Measurements from ENCODE around the gene SYT9. TPM values are rescaled to one million over a fixed set of nuclear protein-coding genes. Genes with fewer than 3 reads are reported as not detected.

Gene SYT9, protein sequence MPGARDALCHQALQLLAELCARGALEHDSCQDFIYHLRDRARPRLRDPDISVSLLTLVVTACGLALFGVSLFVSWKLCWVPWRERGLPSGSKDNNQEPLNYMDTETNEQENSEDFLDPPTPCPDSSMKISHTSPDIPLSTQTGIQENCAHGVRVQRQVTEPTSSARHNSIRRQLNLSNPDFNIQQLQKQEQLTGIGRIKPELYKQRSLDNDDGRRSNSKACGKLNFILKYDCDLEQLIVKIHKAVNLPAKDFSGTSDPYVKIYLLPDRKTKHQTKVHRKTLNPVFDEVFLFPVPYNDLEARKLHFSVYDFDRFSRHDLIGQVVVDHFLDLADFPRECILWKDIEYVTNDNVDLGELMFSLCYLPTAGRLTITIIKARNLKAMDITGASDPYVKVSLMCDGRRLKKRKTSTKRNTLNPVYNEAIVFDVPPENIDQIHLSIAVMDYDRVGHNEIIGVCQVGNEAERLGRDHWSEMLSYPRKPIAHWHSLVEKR
- 14.8 TPM for total RNA-seq

GRCh38 chr11:7251836-7252682 lies at the start of gene SYT9:
Gene SYT9 (plus strand): TSS chr11:7251904. CDS start chr11:7252187, 283 bp downstream.

GRCh38 chr11:7485186-7486097 lies 233.7 kb downstream of the SYT9 start, which contains the start of gene OLFML1:
Gene OLFML1 (plus strand): TSS chr11:7485506. CDS start chr11:7485876, 370 bp downstream.

GRCh38 chr11:7513234-7514098 lies 261.8 kb downstream of the SYT9 start, which contains the start of gene PPFIBP2:
Gene PPFIBP2 (plus strand): TSS chr11:7513999. CDS start chr11:7549476, 35,477 bp downstream.

Other genes starting within 250 kb of the SYT9 start
- 18.0 TPM for gene ZNF214, start 231.6 kb upstream of the SYT9 start, total RNA-seq
- gene NLRP14, start 231.4 kb upstream of the SYT9 start, total RNA-seq = 0.88 TPM
- not detected for gene RBMXL2, start 162.9 kb upstream of the SYT9 start, total RNA-seq
- 25.7 TPM for gene OLFML1, start 233.6 kb downstream of the SYT9 start, total RNA-seq

Measured in camera-type eye (tissue), 1 donor.